HG03060 (cell line): ENCODE results near the gene PTPRG.

Source experiments
- ATAC-seq: cut with Tn5 transposase; IDR thresholded peaks from one replicate; pipeline ENCODE4 v1.9.1; 2021; ENCODE audit warnings: low read depth, moderate number of reproducible peaks; ENCODE audit not compliant: unreplicated experiment

The PTPRG gene

GRCh38 chr3:62145086-62145757 lies 583.9 kb downstream of the PTPRG start:
- no peak for ATAC-seq

GRCh38 chr3:62149539-62149938 lies 588.2 kb downstream of the PTPRG start:
- ATAC-seq: no peak

GRCh38 chr3:62149962-62150361 lies 588.6 kb downstream of the PTPRG start:
- ATAC-seq: no peak

GRCh38 chr3:62151591-62151990 lies 590.2 kb downstream of the PTPRG start:
- ATAC-seq: no peak

GRCh38 chr3:62153231-62153630 lies 591.9 kb downstream of the PTPRG start:
- ATAC-seq: no peak

GRCh38 chr3:62154457-62155148 lies 593.2 kb downstream of the PTPRG start:
- no peak for ATAC-seq

- no peak for ATAC-seq
These were observed 597.8 kb downstream of the PTPRG start for GRCh38 chr3:62159056-62159708.

- ATAC-seq: no peak
These were observed 598.3 kb downstream of the PTPRG start for GRCh38 chr3:62159709-62160092.

- no peak for ATAC-seq
These were observed 600.0 kb downstream of the PTPRG start for GRCh38 chr3:62161371-62161770.

GRCh38 chr3:62164196-62164595 lies 602.8 kb downstream of the PTPRG start:
- ATAC-seq: no peak

- ATAC-seq: no peak
These were observed 603.4 kb downstream of the PTPRG start for GRCh38 chr3:62164746-62165145.

- no peak for ATAC-seq
These were observed 606.3 kb downstream of the PTPRG start for GRCh38 chr3:62167566-62168262.

GRCh38 chr3:62168356-62168755 lies 607.0 kb downstream of the PTPRG start:
- no peak for ATAC-seq

- ATAC-seq: no peak
These were observed 608.7 kb downstream of the PTPRG start for GRCh38 chr3:62169906-62170660.

- ATAC-seq: no peak
These were observed 610.4 kb downstream of the PTPRG start for GRCh38 chr3:62171789-62172188.

GRCh38 chr3:62172199-62172598 lies 610.8 kb downstream of the PTPRG start:
- no peak for ATAC-seq

- no peak for ATAC-seq
These were observed 612.7 kb downstream of the PTPRG start for GRCh38 chr3:62173939-62174515.

GRCh38 chr3:62175161-62175560 lies 613.8 kb downstream of the PTPRG start:
- no peak for ATAC-seq

- no peak for ATAC-seq
These were observed 616.7 kb downstream of the PTPRG start for GRCh38 chr3:62178032-62178431.
